ENCODE measurements around the gene LRRC25. TPM values are rescaled to one million over a fixed set of nuclear protein-coding genes. Genes with fewer than 3 reads are reported as not detected.

LRRC25 gene
- total and polyA plus RNA-seq, 10 of the 15 experiments (the other 5 are each of a cell fraction or from before 2014, with no cell fraction given) = 0.38 to 2.9 (median 1.2) TPM

- TF ChIP-seq, protein P1, sequence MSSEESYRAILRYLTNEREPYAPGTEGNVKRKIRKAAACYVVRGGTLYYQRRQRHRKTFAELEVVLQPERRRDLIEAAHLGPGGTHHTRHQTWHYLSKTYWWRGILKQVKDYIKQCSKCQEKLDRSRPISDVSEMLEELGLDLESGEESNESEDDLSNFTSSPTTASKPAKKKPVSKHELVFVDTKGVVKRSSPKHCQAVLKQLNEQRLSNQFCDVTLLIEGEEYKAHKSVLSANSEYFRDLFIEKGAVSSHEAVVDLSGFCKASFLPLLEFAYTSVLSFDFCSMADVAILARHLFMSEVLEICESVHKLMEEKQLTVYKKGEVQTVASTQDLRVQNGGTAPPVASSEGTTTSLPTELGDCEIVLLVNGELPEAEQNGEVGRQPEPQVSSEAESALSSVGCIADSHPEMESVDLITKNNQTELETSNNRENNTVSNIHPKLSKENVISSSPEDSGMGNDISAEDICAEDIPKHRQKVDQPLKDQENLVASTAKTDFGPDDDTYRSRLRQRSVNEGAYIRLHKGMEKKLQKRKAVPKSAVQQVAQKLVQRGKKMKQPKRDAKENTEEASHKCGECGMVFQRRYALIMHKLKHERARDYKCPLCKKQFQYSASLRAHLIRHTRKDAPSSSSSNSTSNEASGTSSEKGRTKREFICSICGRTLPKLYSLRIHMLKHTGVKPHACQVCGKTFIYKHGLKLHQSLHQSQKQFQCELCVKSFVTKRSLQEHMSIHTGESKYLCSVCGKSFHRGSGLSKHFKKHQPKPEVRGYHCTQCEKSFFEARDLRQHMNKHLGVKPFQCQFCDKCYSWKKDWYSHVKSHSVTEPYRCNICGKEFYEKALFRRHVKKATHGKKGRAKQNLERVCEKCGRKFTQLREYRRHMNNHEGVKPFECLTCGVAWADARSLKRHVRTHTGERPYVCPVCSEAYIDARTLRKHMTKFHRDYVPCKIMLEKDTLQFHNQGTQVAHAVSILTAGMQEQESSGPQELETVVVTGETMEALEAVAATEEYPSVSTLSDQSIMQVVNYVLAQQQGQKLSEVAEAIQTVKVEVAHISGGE (CRISPR knock-in tag; IDR thresholded peaks at IDR 0.05) = no peak
- no peak for TF ChIP-seq GATAD2B (conservative IDR thresholded peaks at IDR 0.05; ENCODE audit: low read depth)
- TF ChIP-seq NR2F1 (conservative IDR thresholded peaks at IDR 0.05) = no peak
- no peak for TF ChIP-seq SMARCA5 (IDR thresholded peaks at IDR 0.05)
- TF ChIP-seq POLR2A (IDR thresholded peaks at IDR 0.05; ENCODE audit: low read depth, low read length) = 0 out of 2 replicates have a peak, but pooled peaks have one; percentile 27
- TF ChIP-seq SREBF1 (IDR thresholded peaks at IDR 0.05; ENCODE audit: low read length) = no peak
- no peak for TF ChIP-seq EGR1 (IDR thresholded peaks at IDR 0.05; ENCODE audit: borderline replicate concordance in 1 of 2, low read depth in 2 of 2, low read length in 2 of 2)
These were observed 28.3 kb upstream of the LRRC25 start (continued) for GRCh38 chr19:18425515-18426415.

- POLR2A ChIA-PET = interaction anchor here (0.6 kb wide), 1 partner anchor 236 kb away, joined by 4 read pairs; no protein-coding TSS in a partner anchor
- intact Hi-C loops (cut with micrococcal nuclease; ENCODE audit: unreplicated experiment) = no loop called here
- no peak for TF ChIP-seq POLR2AphosphoS5 (IDR thresholded peaks at IDR 0.05; ENCODE audit: low read length)
- TF ChIP-seq, protein P2, sequence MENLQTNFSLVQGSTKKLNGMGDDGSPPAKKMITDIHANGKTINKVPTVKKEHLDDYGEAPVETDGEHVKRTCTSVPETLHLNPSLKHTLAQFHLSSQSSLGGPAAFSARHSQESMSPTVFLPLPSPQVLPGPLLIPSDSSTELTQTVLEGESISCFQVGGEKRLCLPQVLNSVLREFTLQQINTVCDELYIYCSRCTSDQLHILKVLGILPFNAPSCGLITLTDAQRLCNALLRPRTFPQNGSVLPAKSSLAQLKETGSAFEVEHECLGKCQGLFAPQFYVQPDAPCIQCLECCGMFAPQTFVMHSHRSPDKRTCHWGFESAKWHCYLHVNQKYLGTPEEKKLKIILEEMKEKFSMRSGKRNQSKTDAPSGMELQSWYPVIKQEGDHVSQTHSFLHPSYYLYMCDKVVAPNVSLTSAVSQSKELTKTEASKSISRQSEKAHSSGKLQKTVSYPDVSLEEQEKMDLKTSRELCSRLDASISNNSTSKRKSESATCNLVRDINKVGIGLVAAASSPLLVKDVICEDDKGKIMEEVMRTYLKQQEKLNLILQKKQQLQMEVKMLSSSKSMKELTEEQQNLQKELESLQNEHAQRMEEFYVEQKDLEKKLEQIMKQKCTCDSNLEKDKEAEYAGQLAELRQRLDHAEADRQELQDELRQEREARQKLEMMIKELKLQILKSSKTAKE (IDR thresholded peaks at IDR 0.05; ENCODE audit: low read depth, poor library complexity, severe bottlenecking) = no peak
- TF ChIP-seq, protein P3, sequence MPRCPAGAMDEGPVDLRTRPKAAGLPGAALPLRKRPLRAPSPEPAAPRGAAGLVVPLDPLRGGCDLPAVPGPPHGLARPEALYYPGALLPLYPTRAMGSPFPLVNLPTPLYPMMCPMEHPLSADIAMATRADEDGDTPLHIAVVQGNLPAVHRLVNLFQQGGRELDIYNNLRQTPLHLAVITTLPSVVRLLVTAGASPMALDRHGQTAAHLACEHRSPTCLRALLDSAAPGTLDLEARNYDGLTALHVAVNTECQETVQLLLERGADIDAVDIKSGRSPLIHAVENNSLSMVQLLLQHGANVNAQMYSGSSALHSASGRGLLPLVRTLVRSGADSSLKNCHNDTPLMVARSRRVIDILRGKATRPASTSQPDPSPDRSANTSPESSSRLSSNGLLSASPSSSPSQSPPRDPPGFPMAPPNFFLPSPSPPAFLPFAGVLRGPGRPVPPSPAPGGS (IDR thresholded peaks at IDR 0.05; ENCODE audit: borderline replicate concordance, insufficient read depth, low read depth, low read length, poor library complexity, severe bottlenecking) = no peak
- TF ChIP-seq STAT1 (conservative IDR thresholded peaks at IDR 0.05) = no peak
- TF ChIP-seq BRCA1 (IDR thresholded peaks at IDR 0.05; ENCODE audit: low read depth, low read length) = no peak
These were observed 27.6 kb upstream of the LRRC25 start for GRCh38 chr19:18424890-18425514.

More at GRCh38 chr19:18424890-18425514, 27.6 kb upstream of the LRRC25 start:
- Histone ChIP-seq H3K4me3 (no peak overlapping the region), H3K27ac (ENCODE audit: control insufficient read depth, insufficient read depth) (no peak overlapping the region), H3K4me1 (ENCODE audit: control insufficient read depth, insufficient read depth, low read length) (peaks cover 36% of the 10 kb centered on the region), H3K9ac (ENCODE audit: control insufficient read depth, insufficient read depth, low read length) (no peak overlapping the region), H3K79me2 (ENCODE audit: control insufficient read depth, insufficient read depth, low read length) (peaks cover 50% of the 10 kb centered on the region), H2AFZ (ENCODE audit: control insufficient read depth, low read depth, low read length) (no peak overlapping the region), H3K27me3 (replicated peaks in 1 of 2; ENCODE audit: control insufficient read depth in 2 of 2, insufficient read depth in 2 of 2, low read length in 1 of 2) (no peaks in the 10 kb centered on the region), H4K20me1 (ENCODE audit: control insufficient read depth, insufficient read depth) (no peaks in the 10 kb centered on the region; the same call in 1 of the 2 replicates), H3K9me3 (replicated peaks; ENCODE audit: control insufficient read depth, insufficient read depth, low read length) (no peaks in the 10 kb centered on the region), H3K36me3 (ENCODE audit: control insufficient read depth in 2 of 2, insufficient read depth in 2 of 2, low read length in 1 of 2) (peaks cover 0 to 5% of the 10 kb centered on the region in 2 experiments; a peak in 2 of 4 replicates), H3K4me2 (ENCODE audit: control insufficient read depth, insufficient read depth) (no peak overlapping the region)
- RAD21 ChIA-PET (ENCODE audit: unreplicated experiment) = no interaction called here
- CTCF ChIA-PET = no interaction called here
- ATAC-seq (no peak), DNase-seq (ENCODE audit: low read depth, low spot score) (no peak), FAIRE-seq (no peak)
- 79% methylated on average over 12 of the region's 17 CpGs for WGBS (ENCODE audit: insufficient coverage, insufficient replicate concordance, low lambda C conversion rate, missing lambda C conversion rate)
- in situ Hi-C loops (cut with MboI) = no loop called here
- BruUV-seq (replicated peaks) = no TSS peak
- SMC1A ChIA-PET (ENCODE audit: uncharacterized antibody, unreplicated experiment) = no interaction called here
